Measurements from ENCODE around the gene TNFRSF4.

The TNFRSF4 gene

DNA sequence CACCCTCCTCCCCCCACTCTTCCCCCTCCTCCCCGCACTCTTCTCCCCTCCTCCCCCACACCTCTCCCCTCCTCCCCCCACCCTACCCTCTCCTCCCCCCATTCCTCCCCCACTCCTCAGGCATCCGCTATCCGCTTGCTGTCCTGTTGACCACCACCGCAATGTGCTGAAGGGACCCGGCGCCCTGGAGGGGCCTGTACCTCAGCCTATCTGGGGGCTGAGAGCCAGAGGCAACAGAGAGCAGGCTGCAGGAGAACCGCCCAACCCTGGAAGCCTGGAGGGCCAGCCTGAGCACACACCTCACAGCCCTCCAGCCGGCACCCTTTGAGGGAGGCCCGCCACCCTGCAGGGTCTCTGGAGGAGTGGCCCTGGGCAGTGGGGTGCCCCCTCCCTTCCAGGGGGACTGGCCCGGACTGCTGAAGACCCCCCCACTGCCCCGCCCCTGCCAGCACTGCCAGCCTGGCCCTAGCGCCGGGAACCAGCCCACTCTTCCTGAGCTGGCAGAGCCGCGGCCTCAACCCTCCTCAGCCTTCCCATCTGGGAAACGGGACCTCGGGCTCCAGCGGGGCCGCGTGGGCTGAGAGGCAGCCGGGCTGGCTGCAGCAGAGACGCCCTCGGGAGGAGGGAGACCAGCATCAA is 31.3 kb upstream of the TNFRSF4 start:
- DNase-seq = no peak

DNA sequence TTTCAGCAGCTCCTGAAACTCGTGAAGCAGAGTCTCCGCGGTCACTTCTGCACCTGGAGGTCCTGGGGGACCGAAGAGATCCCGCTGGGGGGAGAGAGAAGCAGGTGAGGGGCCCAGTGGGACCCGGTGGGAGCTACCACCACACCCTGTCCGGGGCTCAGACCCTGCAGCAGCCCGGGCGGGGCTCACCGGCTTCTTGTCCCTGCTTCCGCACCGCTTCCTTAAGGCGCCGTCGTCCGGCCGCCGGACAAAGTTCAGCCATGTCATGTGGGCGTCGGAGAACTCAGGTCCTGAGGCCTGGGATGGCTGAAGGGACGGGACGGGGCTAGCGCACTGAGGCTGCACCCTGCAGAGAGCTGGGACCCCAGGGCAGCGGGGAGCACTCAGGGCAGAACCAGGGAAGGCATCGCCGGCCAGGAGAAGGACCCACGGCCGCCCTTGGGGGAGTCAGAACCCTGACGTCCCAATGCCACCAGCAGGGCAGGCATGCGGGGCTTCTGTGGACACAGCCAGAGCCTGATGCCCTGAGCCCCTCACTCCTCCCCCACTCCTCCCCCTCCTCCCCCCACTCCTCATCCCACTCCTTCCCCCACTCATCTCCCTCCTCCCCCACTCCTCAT is 30.3 kb upstream of the TNFRSF4 start:
- DNase-seq = no peak

DNA sequence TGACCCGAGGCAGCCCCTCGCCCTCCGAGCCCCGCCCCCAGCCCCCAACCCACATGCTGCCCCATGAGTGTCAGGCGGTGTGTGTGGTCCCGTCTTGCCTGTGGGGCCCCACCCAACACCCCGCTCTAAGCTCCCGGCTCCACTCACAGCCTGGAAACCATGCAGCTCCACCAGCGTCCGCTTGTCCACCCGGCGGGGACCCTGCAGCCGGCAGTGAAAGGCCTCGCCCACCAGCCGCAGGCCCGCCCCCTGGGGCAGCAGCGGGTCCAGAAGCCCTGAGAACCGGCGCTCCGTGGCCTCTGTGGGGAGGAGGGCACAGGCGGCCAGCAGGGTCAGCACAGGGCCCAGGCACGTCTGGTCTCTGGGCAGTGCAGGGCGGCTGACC is 29.8 kb upstream of the TNFRSF4 start:
- no peak for DNase-seq

DNA sequence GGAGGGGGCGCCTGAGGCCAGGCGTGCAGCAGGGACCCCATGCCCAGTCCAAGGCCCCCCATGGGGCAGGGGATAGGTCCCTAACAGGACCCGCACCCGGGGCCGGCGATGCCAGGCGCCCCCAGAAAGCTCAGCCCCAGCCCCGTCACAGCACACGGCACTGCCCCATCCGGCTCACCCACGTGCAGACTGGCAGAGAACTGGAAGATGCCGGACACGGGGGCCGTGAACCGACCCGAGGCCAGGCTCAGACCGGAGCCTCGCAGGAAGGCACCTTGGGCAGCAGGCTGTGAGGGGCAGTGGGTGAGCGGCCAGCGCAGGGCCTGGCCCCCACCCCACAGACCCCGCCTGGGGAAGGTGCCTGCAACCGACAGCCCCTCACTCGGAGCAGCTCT is 29.3 kb upstream of the TNFRSF4 start:
- DNase-seq = no peak

DNA sequence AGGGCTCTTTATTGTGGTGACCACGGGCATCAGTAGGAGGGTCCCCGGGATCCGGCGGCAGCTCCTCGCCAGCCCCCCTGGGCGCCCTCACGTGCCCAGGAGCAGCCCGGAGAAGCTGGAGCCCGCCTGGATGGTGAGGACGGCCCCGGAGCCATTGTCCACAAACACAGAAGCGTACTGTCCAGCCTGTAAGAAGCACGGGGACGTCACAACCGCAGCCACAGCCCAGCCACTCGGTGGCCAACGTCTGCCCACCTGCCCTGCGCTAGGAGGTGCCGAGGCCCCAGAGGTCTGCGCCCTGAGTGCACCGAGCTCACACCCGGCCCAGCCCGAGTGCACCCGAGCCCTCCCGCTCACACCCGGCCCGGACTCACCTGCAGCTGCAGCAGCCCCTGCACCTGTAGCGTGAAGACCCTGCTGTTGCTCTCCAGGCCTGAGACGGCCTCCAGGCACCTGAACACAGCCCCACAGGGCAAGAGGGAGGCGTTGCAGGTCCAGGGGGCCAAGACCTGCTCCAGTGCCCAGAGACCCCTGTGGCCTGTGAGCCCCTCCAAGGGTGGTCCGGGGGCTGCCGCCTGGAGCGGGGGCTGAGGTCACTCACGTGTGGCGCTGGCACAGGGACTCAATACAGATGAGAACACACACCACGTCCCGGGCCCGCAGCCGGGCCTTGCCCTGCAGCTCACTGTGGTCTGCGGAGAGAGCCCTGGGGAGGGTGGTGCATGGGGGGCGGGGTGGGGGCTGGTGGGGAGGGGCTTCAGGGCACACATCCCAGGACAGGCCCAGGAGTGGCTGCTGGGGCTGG is 28.7 kb upstream of the TNFRSF4 start:
- no peak for DNase-seq

DNA sequence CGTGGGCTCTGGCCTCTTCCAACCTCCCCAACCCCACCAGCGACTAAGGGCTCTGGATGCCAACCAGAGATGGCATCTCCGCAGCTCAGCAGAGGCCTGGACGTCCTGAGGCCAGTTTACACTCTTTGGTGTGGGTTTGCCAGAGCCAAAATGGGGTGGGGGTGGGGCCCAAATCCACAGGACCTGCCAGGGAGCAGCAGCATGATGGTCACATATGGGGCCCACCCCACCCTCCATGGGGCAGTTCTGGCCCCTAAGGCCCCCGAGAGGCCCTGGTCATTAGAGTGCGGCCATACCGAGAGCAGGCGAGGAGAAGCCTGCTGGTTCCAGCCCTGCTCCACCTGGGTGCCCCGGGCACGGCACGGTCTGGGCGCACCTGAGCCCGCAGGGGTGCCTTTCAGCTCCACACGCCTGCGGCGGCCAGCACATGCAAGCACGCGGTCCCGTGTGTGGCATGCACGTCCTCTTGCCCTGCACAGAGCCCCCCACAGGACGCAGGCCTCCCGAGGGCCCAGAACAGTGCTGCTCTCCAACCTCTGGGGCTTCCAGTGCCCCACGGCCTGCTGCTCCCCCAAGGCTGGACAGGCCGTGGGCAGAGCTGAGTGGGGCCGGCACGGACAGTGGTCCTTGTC is 27.8 kb upstream of the TNFRSF4 start:
- no peak for DNase-seq

DNA sequence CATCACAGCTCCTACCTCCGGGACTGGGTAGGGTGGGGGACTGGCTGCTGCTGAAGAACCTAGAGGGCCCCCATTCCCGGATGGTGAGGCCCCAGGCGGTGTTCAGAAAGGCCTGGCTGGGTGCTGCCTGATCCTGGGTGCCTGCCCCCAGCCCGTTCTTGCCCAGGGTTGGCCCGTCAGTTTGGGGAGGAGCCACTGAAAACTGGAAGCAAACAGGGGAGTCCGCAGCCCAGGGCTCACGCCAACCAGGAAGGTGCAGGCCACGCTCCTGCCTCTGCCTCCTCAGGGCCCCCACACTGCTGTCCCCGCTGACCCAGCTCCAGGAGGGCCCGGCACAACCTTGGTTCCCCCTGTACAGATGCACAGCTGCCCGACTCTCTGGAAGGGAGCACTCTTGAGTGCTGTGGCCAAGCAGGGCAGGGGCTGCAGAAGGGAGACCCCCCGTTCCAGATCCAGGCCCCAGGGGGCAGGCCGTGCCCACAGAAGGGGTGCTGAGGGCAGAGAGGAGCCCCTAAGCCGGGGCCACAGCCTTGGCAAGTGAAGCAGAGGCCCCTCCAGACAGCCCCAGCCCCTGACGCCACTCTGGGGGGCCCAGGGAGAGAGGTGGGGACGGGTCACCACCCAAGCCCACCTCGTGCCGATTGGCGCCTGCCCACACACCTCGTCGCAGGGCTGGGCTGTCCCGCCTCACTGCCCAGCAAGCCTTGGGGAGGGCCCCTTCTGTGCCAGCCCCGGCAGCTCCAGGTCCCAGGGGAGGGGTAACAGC is 27.1 kb upstream of the TNFRSF4 start:
- DNase-seq = no peak

DNA sequence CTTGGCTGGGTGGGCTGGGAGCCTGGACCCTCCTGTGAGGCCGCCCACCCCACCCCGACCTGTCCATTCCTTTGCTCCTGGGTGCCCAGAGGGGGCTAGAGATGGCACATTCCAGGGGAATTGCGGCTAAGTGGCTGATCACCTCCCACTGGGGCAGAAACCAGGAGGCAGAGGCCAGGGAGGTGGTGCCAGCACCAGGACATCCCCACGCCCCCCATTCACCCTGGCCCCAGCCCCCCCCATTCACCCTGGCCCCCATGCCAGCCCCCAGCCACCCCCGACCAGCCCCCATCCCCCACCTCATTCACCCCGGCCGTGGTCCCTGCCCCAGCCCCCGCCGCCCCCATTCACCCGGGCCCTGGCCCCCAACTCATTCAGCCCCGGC is 26.4 kb upstream of the TNFRSF4 start:
- no peak for DNase-seq

DNA sequence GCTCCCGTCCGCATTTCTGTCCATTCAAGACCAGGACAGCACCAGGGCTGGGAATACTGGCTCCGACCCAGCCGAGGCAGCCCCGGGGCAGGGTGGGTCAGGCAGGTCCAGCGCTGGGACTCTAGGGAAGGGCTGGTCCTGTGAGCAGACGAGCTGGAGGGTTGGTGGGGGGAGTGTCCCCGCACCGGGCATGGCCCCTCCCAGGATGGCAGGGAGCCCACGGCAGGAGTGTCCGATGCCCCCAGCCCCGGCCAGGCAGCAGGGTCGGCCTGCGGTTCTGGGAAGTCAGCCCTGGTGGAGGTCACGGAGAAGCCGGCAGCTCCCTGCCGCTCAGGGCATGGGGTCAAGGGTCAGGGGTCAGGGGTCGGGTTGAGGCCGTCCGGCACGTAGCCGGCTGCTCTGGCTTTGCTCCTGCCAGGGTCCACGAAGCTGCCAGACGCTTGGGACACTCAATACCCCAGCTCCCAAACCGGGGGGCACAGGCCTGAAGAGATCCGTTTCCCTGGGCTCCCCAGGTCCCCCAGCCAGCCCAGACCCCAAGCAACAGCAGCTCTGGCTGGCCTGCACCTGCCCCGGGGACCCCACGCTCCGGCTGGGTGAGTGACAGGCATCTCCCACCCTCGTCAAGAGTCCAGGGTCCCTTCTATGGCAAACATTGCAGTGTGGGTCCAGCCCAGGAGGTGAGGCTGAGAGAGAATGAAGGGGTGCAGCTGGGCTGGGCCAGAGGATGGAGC is 25.8 kb upstream of the TNFRSF4 start:
- DNase-seq = no peak

DNA sequence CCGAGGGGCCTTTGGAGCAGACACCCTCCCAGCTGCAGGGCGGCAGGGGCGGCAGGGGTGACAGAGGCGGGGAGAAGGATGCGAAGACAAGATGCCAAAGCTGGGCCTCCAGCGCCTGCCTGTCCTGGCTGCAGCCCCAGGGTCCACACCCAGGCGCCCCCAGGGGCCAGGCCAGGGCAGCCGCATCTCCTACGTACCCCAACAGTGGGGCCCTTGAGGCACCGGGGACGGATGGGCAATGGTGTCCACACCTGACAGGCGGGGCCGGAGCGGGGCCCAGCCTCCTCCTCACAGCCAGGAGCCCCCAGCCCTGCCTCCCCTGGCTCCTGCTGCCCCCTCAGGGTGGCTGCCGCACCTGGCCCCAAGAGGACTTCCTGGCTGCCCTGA is 25.3 kb upstream of the TNFRSF4 start:
- DNase-seq = no peak

DNA sequence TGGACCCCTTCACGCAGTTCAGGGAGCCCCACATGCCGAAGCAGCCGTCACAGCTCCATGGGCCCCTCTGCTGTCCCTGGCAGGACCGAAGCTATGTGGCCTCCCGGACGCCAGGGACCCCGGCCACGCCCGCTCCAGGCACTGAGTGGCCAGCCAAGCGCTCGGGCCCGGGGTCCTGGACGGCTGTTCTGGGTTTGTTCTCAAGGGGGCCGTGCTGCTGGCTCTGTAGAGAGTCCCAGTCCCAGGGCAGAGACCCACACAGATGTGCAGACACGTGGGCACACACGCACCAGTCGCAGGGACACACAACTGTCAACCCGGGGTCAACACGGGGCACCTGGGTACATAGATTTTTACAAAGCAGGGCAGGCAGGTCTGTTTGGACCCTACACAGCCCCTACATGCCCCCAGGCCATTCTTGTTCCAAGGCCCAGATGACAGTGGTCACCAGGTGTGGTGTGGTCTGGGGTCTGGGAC is 24.8 kb upstream of the TNFRSF4 start:
- DNase-seq = no peak

DNA sequence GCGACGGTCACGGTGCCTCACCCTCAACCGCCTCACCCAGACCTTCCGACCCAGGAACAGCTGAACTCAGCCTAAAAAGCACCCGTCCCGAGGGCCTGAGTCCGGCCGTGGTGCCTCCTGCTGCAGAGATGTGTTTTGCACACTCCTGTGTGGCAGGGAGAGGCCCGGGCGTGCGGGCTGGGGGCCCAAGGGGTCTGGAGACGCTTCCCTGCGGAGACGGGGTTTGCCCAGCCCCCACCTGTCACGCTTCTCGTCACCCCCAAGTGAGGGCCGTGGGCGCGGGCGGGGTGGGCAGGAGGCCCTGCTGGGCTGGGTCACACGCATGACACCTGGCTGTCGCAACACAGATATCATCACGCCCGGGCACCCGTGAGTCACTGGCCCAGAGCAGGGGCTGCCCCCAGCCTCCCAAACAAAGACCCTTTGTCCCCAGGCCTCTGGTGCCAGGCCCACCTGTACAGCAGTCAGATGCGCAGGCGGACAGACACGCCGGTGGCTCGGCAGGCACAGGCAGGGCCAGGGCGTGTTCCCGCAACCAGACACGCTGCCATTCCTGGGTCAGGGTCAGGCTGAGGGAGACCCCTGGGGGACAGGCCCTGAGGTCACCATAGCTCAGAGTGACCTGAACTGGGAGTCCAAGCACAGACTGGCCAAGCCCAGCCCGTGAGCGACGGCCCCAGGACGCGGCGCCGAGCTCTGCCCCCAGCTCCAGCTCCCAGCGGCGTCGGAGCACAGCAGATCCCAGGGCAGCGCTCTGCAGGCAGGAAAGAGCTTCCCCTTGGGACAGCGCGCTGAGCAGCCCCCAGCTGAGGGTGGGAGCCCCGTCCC is 24.1 kb upstream of the TNFRSF4 start:
- no peak for DNase-seq

DNA sequence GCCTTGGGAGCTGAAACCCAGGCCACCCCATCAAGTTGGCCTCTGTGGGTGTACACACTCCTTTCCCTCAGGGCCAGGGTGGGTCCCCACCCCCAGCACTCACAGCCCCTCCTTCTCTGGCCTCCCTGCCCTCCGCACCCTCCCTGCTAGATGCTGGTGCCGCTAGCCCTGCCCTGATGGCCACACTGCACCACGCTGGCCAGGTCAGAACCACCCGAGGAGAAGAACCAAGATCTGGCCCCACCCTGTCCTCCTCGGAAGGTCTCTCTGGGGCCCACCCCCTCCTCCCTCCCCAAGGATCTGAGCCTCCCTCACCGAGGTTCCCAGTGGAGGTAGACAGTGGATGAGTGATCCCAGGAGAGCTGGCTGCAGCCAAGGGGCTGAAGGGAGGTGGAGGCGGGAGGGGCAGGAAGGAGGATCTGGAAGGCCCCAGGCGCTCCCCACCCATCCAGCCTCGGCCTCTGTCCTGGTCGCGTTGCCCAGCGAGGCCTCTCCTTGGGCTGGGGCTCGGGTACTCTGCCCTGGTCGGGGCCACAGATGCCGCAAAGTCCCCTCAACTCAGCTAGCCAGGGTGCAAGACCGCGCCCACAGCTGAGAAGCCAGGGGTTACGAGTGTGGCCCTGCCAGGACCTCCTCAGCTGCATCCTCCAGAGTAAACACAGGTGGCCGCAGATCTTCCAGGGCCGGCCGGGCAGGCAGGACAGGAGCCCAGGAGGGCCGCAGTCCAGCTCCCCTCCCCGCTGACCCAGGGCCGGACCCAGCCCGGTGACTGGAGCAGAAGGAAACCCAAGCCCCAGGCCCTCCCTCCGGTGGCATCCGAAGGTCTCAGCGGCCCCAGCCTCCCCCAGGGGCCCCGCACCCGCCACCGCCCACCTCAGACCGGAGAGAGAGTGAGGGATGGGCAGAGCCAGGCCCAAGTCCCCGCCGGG is 23.3 kb upstream of the TNFRSF4 start:
- DNase-seq = no peak

DNA sequence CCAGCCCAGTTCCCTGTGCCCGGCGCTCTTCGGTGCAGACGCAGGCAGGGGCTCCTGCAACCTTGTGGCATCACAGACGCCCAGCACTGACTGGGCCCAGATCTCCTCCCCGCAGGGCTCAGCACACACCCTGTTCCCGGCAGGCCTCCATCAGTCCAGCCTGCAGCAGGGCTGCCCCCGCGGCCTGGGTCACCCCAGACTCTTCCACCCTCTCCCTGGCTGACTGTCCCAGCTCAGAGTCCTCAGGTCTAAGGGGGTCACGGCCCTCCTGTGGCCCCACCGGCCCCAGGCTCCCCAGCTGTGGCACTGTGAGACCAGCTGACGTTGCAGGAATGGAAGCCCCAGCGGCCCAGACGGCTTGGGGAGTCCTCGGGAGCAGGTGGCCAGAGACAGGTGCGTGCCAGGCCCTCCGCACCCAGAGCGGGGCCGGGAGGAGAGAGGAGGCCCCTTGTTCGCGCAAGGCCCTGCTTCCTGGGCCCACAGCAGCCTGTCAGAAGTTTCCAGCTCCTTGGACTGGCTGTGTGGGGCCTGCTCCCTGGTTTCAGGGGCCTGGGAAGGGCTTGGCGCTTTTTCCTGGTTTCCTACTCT is 22.3 kb upstream of the TNFRSF4 start:
- no peak for DNase-seq

DNA sequence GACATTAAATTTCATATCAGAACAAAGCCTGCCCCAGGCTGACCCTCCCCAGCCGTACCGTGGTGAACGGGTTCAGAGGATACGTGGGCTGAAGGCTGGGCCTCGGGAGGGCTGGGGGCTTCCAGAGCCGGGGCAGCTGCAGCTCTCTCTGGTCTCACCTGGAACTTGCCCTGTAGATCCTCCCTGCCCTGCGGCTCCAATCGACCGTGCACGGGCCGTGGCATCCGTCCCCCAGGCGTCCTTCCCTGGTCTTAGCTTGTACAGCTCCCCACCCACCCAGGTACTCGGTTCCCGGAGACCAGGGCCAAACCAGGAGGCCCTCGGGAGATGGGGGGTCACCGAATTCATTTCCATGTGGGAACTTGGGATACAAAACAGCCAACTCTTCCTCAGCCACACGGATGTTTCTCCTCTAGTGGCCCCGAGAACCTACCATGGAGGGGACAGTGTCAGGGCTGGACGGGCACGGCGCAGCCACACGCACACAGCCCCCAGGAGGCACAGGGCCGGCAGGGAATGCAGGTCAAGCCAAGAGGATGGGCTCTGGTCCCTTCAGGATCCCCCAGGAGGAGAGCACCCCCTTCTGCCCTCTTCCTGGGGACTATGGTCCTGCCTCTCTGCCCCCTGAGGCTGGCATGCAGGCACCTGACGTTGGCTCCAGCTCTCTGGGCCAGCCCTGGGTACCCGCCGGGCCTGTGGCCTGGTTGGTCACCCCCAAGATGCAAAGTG is 21.2 kb upstream of the TNFRSF4 start:
- DNase-seq = no peak

DNA sequence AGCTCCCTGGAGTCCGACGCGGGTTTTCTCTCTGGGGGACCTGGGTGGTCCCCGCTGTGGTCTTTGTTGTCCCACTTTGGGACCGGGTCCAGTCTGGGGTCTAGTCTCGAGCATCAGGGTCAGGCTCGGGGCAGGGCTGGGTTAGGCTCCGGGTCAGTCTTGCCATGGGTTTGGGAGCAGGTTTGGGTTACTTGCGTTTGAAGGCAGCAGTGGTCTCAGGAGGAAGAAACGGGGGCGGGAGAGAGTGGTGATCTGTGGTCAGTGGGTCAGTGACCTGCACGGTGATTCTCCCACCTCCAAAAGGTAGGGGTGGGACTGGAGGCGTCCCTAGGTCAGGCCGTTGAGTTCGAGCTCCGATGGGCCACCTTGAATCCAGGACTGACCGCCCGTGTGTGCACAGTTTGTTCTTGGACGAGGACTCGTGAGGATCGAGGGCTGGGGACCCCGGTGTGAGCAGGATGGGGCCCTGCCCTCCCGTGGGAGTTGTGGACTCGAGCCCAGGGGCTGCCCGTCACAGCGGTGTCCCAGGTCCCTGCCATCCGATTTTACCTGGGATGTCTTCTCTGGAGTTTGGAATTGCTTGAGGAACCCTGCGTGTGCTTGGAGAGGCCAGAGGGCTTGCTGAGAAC is 20.3 kb upstream of the TNFRSF4 start:
- DNase-seq = no peak

DNA sequence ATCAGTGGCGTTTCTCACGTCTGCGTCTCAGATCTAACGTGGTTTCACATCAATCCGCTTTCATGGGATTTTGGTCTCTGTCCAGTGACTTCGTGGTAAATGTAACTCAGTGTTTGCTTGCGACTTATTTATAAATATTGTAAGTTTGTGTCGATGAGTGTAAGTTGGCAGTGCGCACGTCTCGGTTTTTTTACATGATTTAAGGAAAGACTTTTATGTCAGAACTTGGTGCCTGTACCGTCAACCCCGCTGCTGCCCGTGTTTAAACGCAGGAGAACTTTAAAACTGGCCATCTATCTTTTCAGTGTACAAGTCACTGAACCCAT is 19.6 kb upstream of the TNFRSF4 start:
- DNase-seq = no peak

DNA sequence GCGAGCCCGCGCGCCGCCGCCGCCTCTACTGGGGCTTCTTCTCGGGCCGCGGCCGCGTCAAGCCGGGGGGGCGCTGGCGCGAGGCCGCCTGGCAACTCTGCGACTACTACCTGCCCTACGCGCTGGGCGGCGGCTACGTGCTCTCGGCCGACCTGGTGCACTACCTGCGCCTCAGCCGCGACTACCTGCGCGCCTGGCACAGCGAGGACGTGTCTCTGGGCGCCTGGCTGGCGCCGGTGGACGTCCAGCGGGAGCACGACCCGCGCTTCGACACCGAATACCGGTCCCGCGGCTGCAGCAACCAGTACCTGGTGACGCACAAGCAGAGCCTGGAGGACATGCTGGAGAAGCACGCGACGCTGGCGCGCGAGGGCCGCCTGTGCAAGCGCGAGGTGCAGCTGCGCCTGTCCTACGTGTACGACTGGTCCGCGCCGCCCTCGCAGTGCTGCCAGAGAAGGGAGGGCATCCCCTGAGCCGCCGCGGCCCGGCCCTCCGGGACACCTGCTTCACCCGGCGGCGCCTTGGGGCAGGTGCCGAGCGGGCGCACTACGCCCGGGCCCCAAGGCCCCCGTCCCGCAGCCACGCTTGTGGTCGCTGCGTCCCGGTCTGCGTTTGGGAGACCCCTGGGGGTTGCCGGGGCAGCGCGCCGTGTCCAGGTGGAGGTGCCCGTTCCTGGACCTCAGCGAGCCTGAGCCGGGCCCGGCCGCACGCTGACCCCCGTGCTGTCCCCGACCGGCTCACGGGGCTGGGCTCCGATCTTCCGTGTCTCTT is 19.0 kb upstream of the TNFRSF4 start:
- no peak for DNase-seq

Measured in stimulated activated CD4-positive, alpha-beta T cell treated with anti-CD3 and anti-CD28 coated beads, Interleukin-2, amount 100 ng/mL, for 24 hours (primary cell).